Fibroblast of lung (primary cell): Measurements from ENCODE around the gene ATXN1.

ENCODE experiments used
- EZH2 ChIP-seq: IDR thresholded peaks from 2 replicates; pipeline ENCODE4 v1.5.1; 2012; ENCODE audit warnings: low read length, control low read depth, mild to moderate bottlenecking; ENCODE audit errors: missing control alignments
- TF ChIP-seq, protein P1 (sequence below), 2 donors: IDR thresholded peaks in 1 of 2; conservative IDR thresholded peaks in 1 of 2; 1 replicate in 1 of 2; 2 replicates in 1 of 2; pipeline ENCODE4 v1.5.1; 2011 to 2012; ENCODE audit warnings: low read length in 2 of 2, control low read depth in 1 of 2, inconsistent platforms in 1 of 2, low read depth in 1 of 2, mild to moderate bottlenecking in 1 of 2

GRCh38 chr6:16783509-16783908 is 22.2 kb upstream of the ATXN1 start:
- TF ChIP-seq, protein P1, sequence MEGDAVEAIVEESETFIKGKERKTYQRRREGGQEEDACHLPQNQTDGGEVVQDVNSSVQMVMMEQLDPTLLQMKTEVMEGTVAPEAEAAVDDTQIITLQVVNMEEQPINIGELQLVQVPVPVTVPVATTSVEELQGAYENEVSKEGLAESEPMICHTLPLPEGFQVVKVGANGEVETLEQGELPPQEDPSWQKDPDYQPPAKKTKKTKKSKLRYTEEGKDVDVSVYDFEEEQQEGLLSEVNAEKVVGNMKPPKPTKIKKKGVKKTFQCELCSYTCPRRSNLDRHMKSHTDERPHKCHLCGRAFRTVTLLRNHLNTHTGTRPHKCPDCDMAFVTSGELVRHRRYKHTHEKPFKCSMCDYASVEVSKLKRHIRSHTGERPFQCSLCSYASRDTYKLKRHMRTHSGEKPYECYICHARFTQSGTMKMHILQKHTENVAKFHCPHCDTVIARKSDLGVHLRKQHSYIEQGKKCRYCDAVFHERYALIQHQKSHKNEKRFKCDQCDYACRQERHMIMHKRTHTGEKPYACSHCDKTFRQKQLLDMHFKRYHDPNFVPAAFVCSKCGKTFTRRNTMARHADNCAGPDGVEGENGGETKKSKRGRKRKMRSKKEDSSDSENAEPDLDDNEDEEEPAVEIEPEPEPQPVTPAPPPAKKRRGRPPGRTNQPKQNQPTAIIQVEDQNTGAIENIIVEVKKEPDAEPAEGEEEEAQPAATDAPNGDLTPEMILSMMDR (conservative IDR thresholded peaks at IDR 0.05 in 1 of 2, IDR thresholded peaks at IDR 0.05 in 1 of 2; ENCODE audit: low read depth in 1 of 2, low read length in 2 of 2): no peak
- no peak for TF ChIP-seq EZH2
